GM21526 (cell line): ENCODE measurements around the gene UBL3.

Experiments
- ATAC-seq: cut with Tn5 transposase; IDR thresholded peaks from one replicate; pipeline ENCODE4 v1.9.1; 2021; ENCODE audit warnings: moderate library complexity; ENCODE audit not compliant: unreplicated experiment, low FRiP score

The UBL3 gene

DNA sequence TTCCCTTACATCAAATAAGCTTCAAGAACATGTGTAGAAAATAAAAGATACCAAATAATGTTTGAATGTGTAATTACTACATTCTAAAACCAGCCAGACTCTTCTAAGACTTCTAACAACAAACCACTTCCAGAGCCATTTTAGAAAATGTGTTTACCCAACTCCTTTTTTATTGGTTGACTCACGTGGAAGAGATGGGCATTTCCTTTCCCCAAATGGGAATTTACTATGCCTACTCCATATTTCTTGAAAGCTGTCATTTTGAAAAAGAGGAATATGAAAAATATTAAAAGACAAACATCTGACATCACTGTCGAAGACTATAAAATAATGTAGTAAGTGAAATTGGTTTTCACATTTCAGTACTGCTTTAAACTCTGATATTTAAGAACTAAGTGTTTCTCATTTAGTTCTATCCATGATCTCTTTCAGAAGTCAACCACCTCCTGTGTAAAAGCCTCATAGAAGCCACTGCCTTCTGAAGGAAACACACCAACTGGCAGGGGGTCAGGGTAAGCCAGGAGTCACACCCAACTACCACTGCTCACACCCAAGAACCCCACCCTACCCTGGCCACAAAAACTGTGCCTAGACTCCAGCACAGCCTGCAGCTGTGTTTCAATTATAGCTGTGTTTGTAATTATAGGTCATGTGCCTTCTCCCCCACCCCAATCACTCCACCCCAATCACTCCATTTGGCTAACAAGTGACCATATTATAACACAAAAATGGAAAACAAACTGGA, 86.8 kb downstream of the UBL3 start:
- ATAC-seq = no peak

DNA sequence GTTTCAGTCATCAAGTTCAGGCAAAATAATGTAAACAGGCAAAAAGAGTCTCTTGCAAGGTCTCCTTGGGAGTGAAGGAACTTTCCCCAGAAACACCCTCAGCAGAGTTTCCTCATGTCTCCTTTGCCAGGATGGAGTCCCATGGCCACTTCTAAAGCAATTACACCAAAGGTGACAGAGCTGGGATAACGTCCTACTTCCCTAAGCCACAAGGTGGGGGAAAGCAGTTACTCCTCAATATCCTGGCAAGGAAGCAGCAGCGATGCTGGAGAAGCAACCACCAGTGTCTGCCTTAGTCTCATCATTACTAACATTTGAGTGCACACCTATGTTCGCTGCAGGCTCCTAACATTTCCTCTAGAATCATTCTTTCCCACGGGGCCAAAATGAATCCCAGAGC, 88.6 kb downstream of the UBL3 start:
- no peak for ATAC-seq

DNA sequence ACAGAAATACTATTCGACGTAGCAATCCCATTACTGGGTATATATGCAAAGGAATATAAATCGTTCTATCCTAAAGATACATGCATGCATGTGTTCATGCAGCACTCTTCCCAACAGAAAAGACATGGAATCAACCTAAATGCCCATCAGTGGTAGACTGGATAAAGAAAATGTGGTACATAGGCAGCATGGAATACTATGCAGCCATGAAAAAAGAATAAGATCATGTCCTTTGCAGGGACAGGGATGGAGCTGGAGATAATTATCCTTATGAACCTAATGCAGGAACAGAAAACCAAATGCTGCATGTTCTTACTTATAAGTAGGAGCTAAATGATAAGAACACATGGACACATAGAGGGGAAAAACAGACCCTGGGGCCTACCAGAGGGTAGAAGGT, 89.3 kb downstream of the UBL3 start:
- ATAC-seq = no peak

DNA sequence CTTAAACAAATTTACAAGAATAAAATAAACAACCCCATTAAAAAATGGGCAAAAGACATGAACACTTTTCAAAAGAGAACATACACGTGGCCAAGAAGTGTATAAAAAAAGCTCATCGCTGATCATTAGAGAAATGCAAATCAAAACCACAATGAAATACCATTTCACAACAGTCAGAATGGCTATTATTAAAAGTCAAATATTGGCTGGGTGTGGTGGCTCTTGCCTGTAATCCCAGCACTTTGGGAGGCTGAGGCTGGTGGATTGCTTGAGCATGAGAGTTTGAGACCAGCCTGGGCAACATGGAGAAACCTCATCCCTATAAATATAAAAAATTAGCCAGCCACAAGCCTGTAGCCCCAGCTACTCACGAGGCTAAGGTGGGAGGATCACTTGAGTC, 89.9 kb downstream of the UBL3 start:
- ATAC-seq = no peak

DNA sequence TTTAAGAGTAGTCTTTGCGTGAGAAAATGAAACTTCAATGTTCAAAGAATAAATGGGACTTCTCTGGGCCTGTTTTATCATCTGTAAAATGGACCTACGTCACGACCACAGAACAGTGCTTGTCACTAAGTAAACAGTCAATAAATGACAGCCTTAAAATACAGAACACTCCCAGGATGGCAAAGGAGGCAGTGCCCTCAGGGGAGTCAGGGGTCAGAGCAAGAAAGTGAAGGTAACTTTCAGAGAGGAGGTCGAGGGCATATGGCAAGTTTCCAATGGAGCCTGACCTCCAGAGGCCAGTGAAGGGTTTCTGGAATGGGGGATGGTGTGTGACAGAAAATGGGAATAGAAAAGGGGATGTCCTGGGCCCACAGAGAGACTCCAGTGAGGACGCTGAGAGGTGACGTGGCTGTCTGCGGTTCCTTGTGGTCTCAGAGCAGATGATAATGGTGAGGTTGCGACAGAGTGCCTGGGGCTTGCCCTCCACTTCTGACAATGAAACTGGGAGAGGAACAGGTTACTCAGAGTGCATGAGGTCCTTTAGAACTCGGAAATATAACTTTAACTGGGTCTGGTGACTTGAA, 91.8 kb downstream of the UBL3 start:
- ATAC-seq = peak; percentile 64

DNA sequence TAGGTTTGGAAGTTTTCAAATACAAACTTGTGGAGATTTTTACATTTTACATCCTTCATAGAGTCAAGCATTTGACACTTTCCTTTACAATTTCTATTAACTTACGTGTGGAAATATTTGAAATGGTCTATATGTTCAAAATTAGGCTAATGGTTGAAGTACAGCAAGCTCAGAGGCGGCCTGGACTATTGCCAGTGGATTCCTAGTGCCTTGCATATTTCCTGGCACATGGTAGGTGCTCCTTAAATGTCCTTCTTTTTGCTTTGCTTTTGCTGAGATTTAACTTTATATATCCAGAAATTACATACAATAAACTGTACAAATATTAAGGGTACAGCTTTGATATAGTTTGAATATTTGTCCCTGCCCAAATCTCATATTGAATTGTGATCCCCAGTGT, 93.9 kb downstream of the UBL3 start:
- no peak for ATAC-seq

DNA sequence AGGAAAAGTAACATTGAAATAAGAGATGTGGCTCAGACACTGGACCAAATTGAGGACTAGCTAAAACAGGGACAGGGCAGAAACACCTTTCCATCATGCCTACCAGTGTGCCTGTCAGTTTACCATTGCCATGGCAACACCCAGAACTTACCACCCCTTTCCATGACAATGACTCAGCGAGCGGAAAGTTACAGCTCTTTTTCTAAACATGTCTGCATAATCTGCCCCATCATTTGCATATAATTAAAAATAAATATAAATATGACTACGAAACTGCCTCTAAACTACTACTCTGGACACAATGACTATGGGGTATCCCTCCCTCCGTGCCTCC, 96.0 kb downstream of the UBL3 start:
- no peak for ATAC-seq

DNA sequence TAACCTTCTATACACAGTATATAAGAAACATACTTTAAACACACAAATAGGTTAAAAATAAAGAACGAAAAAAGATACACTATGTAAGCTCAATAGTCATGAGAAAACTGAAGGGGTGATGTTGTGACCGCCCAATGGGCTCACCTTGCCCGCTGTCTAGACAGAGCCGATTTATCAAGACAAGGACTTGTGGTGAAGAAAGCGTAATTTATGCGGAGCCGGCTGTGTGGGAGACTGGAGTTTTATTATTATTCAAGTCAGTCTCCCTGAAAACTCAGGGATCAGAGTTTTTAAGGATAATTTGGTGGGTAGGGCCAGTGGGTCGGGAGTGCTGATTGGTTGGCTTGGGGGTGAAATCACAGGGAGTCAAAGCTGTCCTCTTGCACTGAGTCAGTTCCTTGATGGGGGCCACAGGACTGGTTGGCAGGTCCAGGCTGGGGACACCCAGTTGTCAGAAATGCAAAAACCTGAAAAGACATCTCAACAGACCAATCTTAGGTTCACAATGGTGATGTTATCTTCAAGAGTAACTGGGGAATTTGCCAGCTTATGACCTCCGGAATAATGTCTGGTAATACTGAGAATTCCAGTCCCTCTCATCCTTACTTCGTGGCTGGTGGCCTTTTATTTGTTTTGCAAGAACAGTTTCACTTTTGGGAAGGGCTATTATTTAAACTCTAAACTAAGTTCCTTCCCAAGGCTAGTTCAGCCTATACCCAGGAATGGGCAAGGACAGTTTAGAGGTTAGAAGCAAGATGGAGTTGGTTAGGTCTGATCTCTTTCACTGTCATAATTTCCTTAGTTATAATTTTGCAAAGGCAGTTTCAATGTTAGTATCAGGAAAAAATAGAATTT, 96.6 kb downstream of the UBL3 start:
- no peak for ATAC-seq

DNA sequence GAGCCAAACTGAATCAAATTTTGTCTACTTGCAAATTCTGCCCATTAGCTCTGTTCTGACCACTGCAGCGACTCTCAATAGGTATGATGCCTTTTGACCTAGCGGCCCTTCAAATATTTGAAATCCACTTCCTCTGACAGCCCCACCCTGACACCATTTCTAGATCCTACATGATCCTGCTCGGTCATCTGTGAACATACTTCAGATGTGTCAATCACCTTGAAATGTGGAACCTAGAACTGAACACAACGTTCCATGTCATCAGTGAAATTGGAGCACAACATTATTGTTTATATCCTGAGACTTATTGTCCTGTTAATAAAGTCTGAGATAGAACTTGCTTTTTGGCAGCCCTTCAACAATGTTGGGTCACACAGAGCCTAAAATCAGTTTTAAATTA, 98.2 kb downstream of the UBL3 start:
- ATAC-seq = no peak

DNA sequence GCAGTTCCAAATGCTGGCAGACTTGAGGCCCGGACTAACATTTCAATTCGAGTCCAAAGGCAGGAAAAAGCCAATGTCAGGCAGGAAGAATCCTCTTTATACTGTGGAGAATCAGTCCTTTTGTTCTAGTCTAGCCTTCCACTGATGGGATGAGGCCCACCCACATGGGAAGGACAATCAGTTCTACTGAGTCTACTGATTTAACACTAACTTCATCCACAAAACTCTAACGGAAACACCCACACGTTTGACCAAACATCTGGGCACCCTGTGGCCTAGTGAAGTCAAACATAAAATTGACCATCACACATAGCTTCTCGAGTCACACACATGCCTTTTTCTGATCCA, 100.3 kb downstream of the UBL3 start:
- no peak for ATAC-seq

DNA sequence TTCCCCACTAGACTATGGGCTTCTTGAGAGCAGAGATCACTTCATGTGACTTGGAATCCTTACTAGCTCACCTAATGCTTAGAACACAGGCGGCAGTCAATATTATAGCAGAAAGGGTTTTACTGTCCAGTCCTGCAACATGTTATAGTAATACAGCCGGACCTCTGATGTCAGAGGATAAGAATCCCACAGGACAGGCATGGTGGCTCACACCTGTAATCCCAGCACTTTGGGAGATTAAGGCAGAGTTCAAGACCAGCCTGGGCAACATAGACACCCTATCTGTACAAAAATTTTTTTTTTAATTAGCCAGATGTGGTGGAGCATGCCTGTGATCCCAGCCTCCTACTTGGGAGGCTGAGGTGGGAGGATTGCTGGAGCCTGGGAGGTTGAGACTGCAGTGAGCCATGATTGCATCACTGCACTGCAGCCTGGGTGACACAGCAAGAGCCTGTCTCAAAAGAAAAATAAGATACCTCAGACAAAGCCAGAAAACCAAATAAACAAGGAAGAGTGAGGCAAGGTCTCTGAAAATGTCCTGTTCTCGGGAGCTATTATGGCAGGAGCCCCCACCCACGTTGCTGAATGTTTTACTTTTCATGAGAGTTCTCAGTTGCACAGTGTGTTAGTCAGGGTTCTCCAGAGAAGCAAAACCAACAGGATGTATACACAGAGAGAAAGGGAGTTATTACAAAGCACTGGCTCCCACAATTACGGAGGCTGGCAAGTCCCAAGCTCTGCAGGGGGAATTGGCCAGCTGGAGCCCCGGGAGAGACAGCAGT, 100.8 kb downstream of the UBL3 start:
- no peak for ATAC-seq

DNA sequence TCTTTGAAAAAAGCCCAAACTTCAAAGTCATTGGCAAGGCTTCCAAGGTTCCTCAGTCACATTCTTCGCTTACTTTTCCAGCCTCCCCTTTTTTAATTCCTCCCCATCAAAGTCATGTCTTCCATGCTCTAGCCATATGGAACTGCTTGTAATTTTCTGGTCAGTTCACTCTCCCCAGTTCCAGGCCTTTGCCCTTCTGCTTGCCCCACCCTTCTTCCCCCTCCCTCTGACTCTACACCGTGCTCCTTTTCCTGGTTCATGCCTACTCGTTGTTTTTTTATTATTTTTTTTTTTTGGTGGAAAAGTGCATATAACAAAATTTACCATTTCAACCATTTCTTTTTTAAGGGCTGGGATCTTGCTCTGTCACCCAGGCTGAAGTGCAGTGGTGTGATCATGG, 102.3 kb downstream of the UBL3 start:
- ATAC-seq = no peak

DNA sequence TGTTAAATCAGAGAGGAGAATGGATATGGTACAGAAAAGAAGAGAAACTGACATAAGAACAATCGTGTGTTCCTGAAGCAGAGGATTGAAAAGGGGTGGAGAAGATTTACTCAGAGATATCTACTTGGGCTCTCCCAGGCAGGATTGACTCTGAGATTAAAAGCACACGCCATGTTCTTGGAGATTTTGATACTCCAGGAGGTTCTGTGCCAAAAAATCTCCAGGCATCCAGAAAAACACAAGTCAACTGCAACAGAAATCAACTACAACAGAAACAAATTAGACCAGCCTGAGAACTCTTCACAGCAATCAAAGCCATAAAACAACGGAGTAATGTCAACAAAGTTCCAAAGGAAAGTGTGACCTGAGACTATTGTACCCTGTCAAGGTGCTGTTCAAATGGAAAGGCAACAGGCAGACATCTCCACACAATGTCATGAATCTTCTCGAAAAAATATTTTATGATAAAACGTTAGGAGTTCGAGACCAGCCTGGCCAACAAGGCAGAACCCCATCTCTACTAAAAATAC, 104.2 kb downstream of the UBL3 start:
- no peak for ATAC-seq

DNA sequence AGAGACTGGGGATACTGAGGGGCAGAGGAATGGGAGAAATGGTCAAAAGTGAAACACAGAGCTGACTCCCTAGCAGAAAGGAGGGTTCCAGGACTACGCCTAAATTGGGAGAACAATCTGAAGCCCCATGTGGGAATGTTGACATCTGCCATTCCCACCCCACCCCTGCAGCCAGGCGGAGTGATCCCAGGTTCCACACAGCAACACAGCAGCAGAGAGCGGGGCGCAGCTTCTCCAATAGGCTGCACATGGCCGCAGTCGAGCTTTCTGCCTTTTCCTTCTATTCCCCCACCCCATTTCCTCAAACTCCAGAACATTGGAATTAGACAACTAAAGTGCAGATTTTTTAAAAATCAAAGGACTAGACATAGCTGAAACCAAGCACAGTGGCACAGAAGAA, 104.7 kb downstream of the UBL3 start:
- no peak for ATAC-seq

DNA sequence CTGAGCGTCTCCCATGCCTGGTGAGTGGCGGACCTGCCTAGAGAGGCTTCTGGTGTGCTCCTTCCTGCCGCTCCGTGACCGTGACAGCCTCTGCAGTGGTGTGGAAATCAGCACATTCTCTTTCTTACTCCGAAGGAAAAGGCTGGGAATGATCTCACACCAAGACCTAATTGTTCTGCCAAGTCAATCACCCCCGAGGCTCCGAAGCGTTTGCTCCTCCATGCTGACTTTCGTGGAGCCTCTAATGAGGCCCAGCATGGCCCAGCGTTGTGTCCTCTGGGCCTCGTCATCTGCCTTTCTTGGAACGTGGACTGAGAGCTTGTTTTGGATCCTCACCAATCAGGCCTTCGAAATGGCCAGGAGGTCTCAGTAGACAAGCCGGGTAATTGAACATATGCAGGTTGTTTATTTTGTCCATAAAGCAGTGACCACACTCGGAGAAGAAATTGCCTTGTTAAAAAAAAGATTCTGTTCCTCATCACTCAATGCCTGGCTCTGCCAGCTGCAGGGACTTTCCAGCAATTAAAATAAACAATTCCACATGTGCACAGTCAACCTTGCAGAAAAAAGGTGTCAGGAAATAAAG, 107.1 kb downstream of the UBL3 start:
- no peak for ATAC-seq

DNA sequence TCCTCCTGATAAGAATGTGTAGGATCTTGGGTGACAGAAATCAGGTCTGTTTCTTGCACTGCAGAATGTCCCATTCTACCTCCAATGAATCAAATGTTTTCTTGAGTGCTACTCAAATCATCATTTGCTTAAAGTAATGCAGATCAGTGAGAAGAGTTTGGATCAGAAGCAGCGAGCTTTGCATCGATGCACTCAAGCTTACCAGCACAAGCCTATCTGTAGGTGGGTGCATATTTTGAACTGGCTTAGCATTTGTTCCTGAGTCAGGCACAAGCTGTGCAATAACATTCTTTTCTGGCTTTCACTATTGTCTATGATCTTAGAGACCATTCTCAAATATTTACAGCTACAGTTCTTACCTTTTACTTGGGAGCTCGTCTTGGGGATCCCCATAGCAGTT, 109.5 kb downstream of the UBL3 start:
- ATAC-seq = no peak

DNA sequence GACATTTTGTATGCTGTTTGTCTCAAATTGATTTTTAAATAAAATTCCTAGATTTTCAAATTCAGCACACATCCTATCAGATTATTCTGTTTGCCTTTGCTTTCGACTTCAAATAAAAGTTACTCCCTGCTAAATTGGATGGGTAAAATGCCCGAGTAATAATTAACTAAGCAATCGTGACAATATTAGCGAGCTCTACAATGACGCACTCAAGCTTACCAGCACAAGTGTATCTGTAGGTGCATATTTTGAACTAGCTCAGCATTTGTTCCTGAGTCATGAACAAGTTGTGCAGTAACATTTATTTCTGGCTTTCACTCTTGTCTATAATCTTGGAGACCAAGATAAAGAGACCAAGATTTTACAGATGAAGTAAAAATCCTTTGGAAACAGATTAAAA, 113.4 kb downstream of the UBL3 start:
- no peak for ATAC-seq

DNA sequence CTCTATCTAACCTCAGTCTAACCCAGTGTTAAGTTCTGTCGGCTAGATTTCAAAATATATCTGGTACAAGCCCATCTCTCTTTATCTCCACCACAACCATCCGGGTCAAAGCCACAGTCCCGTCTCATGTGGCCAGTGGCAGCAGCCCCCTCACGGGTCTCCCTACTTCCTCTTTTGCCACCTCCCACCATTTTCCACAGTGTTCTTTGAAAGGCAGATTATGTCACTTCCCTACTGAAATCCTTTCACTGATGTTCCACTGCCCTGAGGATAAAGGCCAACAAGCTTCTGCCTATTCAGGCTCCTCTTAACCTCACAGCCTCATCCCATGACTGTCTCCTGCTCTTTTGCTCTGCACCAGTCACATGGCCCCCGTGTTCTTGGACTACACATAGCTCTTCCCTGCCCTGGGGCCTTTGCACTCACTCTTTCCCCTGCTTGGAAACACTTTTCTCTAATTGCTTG, 117.2 kb downstream of the UBL3 start:
- no peak for ATAC-seq

DNA sequence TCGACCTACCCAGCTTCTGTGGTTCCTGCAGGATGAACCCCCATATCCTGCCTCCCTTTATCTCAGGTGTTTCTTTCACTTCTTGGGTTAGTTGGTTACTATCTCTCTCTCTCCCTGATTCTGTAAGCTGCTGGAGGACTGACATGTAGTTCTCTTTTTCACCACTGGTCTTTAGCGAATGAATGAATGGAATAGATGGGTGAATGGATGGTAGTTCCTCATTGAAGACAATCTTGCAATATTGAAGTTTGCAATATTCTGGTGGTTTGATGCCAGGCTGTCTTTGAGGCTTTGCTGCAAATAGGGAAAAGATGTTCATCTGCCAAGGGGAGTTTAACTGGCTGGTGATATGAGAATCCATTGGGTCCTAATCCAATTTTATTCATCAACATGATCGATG, 120.2 kb downstream of the UBL3 start:
- ATAC-seq = no peak

DNA sequence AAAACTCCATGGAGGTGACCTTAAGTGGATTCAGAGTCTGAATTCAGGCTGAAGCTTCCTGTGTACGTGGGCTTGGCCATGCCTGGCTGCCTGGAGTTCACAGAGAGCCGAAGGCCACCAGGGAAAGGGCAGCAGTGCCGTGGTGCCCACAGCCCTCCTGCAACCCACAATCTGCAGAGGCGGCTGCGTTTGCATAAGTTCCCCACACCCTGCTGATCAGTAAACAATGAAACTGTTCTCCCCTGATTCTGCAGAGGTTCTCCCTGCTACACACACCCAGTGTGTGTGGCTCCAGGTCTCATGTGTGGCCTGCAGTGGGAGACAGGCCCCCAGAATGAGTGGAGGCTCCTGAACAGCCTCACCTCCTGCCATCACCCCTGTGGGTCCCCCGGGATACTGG, 128.0 kb downstream of the UBL3 start:
- no peak for ATAC-seq
